Activated naive CD4-positive, alpha-beta T cell treated with anti-CD3 and anti-CD28 coated beads, Interleukin-2, amount 50 U/mL, for 16 hours (primary cell): ENCODE data around the gene SIL1.

Source experiments
- DNase-seq: peaks from one replicate; pipeline ENCODE4 v3.0.0-alpha.2; 2020

The SIL1 gene

GRCh38 chr5:138903130-138903775 lies 294.9 kb downstream of the SIL1 start:
- no peak for DNase-seq

- DNase-seq = no peak
Measured at GRCh38 chr5:138901716-138902115, 296.5 kb downstream of the SIL1 start.

- no peak for DNase-seq
Measured at GRCh38 chr5:138900281-138900965, 297.7 kb downstream of the SIL1 start.

GRCh38 chr5:138898742-138899141 lies 299.4 kb downstream of the SIL1 start:
- no peak for DNase-seq

GRCh38 chr5:138898299-138898698 lies 299.9 kb downstream of the SIL1 start:
- DNase-seq = no peak
